T1000 (cell line): ENCODE data around the gene PCIF1.
"Not testable (repeated sequence)": the region's sequence is repeated elsewhere in the genome, so short reads cannot be mapped to it uniquely, and the experiment has no call there.

Experiments used
- DNase-seq: peaks from one replicate; lab custom pipeline; 2025; ENCODE audit warnings: mixed read lengths; lab: John Stamatoyannopoulos, UW

The PCIF1 gene

GRCh38 chr20:45994761-45995493 lies 60.4 kb downstream of the PCIF1 start:
- DNase-seq = no peak

DNA sequence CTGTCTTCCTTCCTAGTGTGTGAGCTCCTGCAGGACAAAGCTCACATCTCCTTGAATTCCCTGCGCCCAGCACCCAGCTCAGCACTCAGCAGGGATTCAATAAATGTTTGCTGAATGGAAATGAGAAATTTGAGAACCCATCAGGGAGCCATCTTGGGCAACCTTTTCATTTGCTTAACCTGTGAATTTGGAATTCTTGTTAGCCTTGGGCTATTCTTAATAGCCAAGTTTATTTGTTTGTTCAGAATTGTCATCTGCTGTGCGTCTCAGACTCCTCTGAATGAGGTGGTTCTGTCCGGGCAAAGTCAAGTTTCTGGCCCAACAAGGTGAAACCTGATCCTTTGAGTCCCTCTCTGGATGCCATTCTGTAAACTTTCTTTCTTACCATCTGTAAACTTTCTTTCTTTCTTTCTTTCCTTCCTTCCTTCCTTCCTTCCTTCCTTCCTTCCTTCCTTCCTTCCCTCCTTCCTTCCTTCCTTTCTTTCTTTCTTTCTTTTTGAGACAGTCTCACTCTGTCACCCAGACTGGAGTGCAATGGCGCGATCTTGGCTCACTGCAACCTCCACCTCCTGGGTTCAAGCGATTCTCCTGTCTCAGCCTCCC lies 61.1 kb downstream of the PCIF1 start:
- DNase-seq = not testable (repeated sequence)

- no peak for DNase-seq
Measured at GRCh38 chr20:45997187-45997586, 62.7 kb downstream of the PCIF1 start.
